HG03196 (cell line): Measurements from ENCODE around the gene CCL14.

Source experiments
- ATAC-seq: cut with Tn5 transposase; IDR thresholded peaks from one replicate; pipeline ENCODE4 v1.9.1; 2021; ENCODE audit not compliant: unreplicated experiment

The CCL14 gene

DNA sequence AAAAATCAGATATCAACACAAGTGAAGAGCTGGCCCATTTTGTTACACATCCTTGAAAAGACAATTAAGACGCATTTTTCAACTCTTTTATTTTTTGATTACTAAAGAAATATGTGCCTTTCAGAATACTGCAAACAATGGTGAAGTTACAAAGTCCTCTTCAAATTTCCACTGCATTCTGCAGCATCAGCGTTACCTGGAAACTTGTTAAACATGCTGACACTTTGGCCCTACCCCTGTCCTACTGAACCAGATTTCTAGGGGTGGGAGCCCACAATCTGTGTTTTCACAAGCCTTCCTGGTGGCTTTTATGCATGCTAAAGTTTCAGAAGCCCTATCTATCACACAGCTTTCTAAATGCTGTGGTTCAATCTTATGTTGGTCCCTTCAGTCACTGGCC lies 4.5 kb upstream of the CCL14 start:
- ATAC-seq: no peak

DNA sequence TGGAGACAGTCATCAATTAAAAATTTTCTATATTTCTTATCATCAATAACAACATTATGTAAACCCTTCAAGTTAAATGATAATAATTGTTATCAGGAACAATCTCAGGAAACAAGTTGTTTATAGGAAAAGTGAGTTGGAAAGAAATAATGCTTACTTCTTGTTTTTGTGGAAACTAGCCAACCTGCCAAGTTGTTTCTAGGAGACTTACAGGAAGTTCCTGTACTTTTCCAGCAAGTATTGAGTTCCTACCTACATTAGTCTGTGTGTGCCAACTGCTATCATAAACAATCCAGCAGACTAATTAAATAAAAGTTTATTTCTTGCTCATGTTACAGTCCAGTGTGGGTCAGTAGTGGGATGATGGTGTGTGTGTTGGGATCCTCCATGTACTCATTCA lies 1.6 kb upstream of the CCL14 start:
- ATAC-seq: no peak

GRCh38 chr17:35984140-35984539 lies 2.4 kb downstream of the CCL14 start:
- no peak for ATAC-seq

GRCh38 chr17:35982409-35983191 lies 3.9 kb downstream of the CCL14 start:
- no peak for ATAC-seq

- no peak for ATAC-seq
These were observed 4.6 kb downstream of the CCL14 start for GRCh38 chr17:35981908-35982330.

- ATAC-seq: no peak
These were observed 5.3 kb downstream of the CCL14 start, which contains the start of gene CCL16 for GRCh38 chr17:35981246-35981645. CCL16 (minus strand) TSS chr17:35981497; CDS start chr17:35981420, 77 bp downstream.

- ATAC-seq: no peak
These were observed 8.2 kb downstream of the CCL14 start for GRCh38 chr17:35978346-35978745.

- ATAC-seq: no peak
These were observed 9.0 kb downstream of the CCL14 start for GRCh38 chr17:35977509-35977908.

- no peak for ATAC-seq
These were observed 12.9 kb downstream of the CCL14 start for GRCh38 chr17:35973333-35974260.

- ATAC-seq: no peak
These were observed 13.6 kb downstream of the CCL14 start for GRCh38 chr17:35972945-35973332.

DNA sequence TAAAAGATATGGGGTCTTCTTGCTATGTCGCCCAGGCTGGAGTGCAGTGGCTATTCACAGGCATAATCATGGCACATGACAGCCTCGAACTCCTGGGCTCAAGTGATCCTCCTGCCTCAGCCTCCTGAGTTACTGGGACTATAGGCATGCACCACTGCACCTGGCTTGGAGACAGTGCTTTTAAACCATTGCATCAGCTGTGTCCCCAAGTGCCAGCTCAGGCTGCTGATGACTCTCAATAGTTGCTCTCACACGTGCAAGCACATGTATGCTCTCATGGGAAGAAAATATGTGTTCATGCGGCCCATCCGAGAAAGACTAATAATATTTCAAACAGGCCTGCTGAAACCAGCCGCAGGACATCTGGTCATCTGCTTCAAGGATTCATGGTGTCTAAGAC lies 14.0 kb downstream of the CCL14 start:
- ATAC-seq: no peak

DNA sequence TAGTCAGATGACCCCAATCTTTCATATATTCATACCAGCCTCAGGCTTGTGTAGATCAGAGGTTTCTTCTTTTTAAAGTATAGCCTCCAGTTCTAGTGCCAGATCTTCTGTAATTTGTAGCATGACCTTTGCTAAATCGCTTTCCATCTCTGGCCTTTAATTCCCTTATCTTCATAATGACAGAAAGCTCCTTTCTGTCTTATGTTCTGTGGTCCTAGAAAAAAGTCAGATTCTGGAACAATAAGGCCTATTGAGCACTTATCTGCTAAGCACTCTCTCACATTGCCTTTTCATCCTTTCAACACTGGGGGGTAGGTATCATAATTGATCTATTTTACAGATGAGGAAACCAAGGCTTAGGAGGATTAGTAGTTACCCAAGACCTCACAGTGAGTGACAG lies 14.5 kb downstream of the CCL14 start:
- no peak for ATAC-seq

- no peak for ATAC-seq
These were observed 16.8 kb downstream of the CCL14 start for GRCh38 chr17:35969558-35970380.

- no peak for ATAC-seq
These were observed 17.9 kb downstream of the CCL14 start for GRCh38 chr17:35968520-35969054.

DNA sequence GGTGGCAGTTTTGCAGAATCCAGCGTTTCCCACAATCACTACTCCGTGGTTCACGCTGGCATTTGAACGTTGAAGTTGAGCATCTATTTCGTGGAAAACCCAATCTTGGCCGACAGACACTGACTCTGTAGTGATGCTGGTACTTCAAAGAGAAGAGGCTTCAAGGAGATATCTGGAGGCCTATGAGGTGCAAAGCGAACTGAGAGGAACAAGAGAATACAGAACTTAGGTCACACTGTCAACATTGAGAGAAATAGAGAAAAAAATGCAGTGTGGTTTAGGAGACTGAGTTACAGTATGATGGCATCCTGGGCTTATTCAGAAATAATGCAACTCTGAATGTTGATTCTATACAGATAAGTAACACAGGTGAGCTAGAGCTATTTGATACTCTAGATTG lies 21.3 kb downstream of the CCL14 start:
- ATAC-seq: no peak

DNA sequence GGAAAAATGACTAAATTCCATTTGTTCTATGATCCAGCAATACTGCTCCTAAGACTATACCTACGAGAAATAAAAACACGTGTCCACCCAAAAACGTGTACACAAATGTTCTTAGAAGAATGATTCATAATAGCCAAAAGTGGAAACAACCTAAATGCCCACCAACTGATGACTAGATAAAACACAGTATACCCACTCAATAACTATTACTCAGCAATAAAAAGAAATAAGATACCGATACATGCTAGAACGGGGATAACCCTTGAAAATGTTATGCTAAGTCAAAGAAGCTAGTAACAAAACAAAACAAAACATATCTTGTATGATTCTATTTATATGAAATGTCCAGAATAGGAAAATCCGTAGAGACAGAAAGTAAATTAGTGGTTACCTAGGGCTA lies 22.9 kb downstream of the CCL14 start:
- no peak for ATAC-seq

GRCh38 chr17:35953720-35954119 lies 32.8 kb downstream of the CCL14 start:
- no peak for ATAC-seq

DNA sequence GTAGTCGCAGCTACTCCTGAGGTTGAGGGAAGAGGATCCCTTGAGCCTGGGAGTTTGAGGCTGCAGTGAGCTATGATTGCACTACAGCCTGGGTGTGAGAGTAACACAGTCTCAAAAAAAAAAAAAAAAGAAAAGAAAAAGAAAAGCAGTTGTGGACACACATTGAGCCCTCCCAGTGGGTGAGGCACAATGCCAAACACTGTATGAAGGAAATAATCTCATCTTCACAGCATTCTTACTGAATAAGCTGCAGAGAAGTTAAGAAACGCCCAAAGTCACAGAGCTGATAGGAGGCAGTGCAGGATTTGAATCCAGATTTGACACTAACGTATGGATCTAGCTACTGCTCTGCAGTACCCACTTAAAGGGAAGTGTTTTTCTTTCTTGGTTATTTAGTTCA lies 37.1 kb downstream of the CCL14 start:
- ATAC-seq: no peak

GRCh38 chr17:35948092-35948491 lies 38.4 kb downstream of the CCL14 start:
- ATAC-seq: no peak

- no peak for ATAC-seq
These were observed 39.4 kb downstream of the CCL14 start for GRCh38 chr17:35947156-35947585.

- no peak for ATAC-seq
These were observed 42.4 kb downstream of the CCL14 start for GRCh38 chr17:35944151-35944550.
